GM19372 (cell line): ENCODE measurements around the gene RGS8.

Experiments
- ATAC-seq: cut with Tn5 transposase; IDR thresholded peaks from one replicate; pipeline ENCODE4 v1.9.1; 2021; ENCODE audit warnings: mild to moderate bottlenecking, low read depth, moderate library complexity; ENCODE audit not compliant: unreplicated experiment

Gene RGS8

DNA sequence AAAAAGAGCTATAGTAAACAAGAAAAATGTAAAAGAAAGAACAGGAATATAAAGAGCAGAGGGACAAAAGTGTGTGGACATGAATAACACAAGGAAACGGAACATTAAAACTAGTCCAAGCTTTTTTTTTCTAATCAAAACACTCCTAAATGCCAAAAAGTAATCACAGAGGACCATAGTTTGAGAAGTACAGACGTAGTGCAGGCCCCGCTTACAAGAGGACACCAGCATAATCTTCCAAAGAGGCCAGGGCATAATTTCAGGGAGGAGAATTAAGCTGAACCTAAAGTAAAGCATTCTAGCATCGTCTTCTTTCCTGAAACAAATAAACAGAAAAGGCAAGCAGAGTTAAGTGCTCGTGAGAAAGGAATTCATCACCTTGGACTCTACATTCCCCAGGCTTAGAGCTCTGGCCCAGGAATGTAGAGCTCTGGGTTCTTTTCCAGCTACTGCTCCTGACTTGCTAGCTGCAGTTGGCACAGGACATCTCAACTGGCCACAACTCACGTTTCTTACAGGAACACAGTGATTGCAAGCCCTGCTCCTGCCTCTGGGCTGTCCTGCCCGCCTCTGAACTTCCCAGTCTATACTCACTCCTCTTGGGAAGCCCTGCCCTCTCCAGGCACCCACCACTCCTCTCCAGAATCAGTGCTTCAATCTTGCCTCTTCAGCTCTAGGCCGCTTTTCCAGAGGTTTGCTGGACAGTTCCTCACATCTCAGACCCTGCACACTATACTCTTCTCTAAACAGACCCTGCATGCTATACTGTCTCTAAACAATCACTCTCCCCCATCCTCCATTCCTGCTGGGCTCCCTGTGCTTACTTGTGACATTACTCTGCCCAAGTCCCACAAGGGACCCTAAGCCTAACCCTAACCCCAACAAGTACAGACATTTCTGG, 9.8 kb downstream of the RGS8 start:
- no peak for ATAC-seq

- no peak for ATAC-seq
These were observed 11.9 kb downstream of the RGS8 start for GRCh38 chr1:182672487-182672836.

GRCh38 chr1:182671750-182672486, 12.5 kb downstream of the RGS8 start:
- no peak for ATAC-seq

DNA sequence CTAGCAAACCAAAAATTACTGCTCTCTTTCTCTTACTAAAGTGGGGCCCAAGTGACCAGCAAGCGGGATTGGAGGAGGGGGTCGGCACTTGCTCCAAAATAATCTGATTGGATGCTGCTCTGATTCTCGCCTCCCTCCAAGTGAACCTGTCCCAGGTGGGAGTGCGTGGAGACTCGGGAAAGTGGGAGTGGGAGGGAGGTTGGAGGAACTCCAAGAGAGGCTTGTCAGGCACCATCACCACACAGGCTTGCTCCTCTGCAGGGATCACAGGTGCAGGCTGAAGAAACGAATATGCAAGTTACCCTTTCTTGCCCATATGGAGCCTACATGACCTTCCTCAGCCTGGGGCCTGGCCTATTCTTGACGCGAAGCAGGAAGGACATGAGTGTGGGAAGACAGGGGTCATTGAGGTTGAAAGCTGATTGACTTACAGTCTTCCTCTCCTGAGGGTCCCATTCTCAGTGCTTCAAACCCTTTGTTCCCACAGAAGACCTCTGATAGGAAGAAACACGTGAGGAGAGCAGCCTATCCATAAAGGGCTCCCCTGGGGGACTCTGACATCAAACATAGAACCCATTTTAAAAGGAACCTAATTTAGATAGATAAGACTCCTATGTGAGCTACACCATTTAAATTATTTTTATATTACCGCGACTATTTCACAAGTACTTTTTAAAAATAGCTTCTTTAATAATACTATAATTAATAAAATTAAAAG, 14.2 kb downstream of the RGS8 start:
- ATAC-seq, result no peak

- ATAC-seq, result no peak
These were observed 15.1 kb downstream of the RGS8 start for GRCh38 chr1:182669266-182669665.

GRCh38 chr1:182668521-182669054, 15.8 kb downstream of the RGS8 start:
- ATAC-seq, result no peak

DNA sequence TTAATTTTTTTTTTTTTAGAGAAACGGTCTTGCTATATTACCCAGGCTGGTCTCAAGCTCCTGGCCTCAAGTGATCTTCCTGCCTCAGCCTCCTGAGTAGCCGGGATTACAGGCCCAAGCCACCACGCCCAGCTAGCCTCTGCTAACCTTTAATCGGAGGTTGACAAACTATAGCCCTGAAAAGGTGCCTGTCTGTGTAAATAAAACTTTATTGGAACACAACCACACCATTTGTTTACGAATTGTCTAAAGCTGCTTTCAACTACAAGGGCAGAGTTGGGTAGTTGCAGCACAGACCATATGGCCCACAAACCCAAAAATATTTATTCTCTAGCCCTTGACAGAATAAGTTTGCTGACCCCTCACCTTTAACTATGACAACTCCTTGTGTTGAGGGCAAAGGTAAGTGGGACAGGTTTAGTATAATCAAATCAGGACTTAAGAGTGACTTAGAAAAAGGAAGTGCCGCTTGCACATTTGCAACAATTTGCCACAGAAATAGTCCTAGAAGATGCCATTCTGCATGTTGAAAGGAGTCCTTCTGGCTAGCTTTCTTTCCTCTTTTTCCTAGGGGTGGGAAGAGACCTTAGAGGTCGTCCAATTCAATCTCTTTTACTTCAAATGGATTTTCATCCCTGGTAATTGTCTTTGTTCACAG, 16.4 kb downstream of the RGS8 start:
- ATAC-seq, result no peak

- ATAC-seq, result no peak
These were observed 17.7 kb downstream of the RGS8 start for GRCh38 chr1:182666706-182667105.

- no peak for ATAC-seq
These were observed 20.1 kb downstream of the RGS8 start for GRCh38 chr1:182664296-182664695.

DNA sequence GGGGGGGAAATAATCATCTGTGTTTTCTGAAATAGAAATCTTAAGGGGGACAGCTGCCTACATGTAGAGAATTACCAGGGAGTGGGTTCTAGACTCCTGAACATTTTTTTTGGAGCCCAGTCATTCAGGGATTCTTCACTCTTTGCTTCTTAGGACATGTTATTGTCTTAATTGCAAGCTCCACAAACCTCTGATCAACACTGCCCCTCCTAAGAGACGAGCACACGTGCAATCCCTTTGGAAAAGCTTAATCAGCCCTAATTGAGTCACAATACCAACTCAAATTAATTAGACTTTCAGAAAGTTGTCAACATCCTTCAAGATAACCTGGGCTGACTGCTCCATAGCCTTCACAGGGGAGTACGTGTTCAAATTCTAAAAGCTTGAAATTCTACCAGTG, 21.4 kb downstream of the RGS8 start:
- no peak for ATAC-seq

GRCh38 chr1:182662121-182662890, 22.1 kb downstream of the RGS8 start:
- no peak for ATAC-seq

DNA sequence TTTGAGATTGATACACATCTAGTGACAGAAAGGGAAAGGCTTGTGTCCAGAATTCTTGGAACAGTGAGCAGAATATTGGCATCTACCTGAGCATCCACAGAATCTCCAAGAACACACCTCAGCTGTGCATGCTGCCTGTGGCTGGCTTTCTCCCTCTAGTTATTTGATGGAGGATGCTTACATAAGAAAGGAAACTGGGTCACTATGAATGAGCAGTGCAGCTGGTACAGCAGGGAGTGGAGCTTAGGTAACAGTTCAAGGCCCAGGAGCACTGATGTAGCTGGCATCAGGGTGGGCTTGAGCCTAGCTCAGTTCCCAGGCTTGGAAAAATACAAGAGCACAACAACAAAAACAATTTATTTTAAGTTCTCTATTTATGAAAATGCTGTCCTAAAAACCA, 26.3 kb downstream of the RGS8 start:
- no peak for ATAC-seq

GRCh38 chr1:182656842-182657397, 27.5 kb downstream of the RGS8 start:
- no peak for ATAC-seq

DNA sequence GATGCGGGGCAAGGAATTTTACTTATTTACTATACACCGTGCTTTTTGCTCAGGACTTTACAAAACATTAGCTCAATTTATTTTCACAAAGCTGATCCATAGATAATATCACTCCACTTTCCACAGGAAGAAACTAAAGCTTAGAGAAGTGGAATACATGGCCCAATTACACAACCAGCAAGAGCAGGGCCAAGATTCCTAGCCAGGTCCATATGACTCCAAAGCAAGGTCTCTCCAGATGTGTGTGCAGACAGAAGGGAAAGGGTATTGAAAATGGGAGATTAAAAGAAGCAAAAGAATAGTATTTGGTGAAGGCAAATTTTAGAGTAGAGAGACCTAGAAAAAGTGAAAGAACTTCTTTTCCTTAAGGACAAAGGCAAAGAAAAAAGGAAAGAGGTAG, 30.4 kb downstream of the RGS8 start:
- ATAC-seq, result no peak

GRCh38 chr1:182652933-182653332, 31.5 kb downstream of the RGS8 start:
- no peak for ATAC-seq

GRCh38 chr1:182651339-182651724, 33.1 kb downstream of the RGS8 start:
- ATAC-seq, result no peak

DNA sequence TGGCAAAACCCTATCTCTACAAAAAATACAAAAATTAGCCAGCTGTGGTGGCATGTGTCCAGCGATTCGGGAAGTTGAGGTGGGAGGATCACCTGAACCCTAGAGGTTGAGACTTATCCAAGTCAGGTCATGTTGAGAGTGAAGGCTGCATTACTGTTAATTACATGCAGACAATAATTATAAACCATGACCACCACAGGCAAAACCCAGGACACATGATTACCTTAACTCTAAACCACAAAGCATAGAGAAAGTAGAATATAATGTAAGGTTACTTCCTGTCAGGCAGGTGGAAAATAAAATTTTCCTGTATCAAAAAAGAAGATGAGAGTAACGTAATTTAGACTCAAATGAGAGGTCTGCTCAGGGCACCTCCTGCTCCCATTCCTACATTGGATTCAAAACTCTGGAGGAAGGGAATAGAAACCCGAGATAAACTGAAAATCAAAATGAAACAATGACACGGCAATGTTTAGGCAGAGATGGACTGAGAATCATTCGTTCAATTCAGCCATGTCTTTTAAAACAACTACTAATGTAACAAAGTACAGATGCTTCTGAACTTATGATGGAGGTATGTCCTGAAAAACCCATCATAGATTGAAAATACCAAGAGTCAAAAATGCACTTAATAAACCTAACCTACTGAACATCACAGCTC, 33.6 kb downstream of the RGS8 start:
- ATAC-seq, result no peak

GRCh38 chr1:182649041-182649440, 35.3 kb downstream of the RGS8 start:
- ATAC-seq, result no peak

DNA sequence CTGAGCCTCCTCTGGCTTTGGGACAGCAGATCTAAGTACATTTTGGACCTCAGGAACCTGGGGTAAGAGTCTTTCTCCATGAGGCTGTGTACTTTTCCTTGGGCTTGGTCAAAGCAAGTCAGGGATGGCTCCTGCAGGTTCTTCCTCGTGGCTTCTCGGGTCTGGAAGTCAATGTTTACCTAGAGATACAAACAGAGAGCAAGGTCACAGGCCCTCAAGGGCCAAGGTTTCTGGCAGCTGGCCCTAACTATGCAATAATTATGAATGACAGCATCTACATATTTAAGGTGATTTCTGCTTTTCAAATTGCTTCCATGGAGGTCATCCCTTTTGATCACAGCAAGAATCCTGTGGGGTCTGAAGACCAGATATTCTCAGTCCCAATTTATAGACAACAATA, 37.6 kb downstream of the RGS8 start:
- ATAC-seq, result no peak
